Measurements from ENCODE around the gene SUDS3.
"Not testable (repeated sequence)": the region's sequence is repeated elsewhere in the genome, so short reads cannot be mapped to it uniquely, and the experiment has no call there.

SUDS3 gene

DNA sequence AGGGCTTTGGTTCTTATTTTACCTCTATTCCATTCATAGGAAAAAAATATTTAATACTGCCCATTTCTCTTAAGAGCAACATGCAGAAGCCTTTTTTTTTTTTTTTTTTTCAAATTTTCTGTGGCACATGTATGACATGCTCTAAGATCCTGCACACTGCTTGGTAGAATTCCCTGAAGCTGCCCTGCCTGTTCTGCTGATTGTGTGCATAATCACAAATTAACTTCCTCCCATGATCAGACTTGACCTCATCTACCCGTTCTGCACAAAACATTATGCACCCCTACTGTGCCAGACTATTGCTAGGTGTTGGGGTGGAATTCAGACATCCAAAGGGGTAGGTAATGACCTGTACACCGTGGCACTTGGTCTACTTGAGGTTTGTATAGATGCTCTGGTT, 22.2 kb downstream of the SUDS3 start:
- no peak for DNase-seq

GRCh38 chr12:118398940-118399339, 22.6 kb downstream of the SUDS3 start:
- DNase-seq: no peak

DNA sequence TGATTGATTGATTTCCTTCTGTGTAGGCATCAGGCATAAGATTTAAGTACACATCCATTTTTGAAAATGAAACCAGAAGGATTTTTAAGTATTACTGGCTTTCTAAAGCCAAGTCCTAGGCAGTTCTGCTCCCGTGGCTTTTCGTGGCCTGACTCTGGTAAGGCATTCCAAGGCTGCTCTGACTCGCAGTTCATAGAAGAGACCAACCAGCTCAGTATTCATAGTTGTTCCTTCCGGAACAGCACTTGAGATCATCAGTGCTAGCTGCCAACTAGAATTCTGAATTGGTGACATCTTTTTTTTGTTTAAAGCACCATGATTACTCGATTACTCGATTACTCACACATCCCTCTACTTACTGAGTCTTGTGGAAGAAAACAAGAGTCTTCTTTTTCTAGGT, 25.9 kb downstream of the SUDS3 start:
- DNase-seq: no peak

DNA sequence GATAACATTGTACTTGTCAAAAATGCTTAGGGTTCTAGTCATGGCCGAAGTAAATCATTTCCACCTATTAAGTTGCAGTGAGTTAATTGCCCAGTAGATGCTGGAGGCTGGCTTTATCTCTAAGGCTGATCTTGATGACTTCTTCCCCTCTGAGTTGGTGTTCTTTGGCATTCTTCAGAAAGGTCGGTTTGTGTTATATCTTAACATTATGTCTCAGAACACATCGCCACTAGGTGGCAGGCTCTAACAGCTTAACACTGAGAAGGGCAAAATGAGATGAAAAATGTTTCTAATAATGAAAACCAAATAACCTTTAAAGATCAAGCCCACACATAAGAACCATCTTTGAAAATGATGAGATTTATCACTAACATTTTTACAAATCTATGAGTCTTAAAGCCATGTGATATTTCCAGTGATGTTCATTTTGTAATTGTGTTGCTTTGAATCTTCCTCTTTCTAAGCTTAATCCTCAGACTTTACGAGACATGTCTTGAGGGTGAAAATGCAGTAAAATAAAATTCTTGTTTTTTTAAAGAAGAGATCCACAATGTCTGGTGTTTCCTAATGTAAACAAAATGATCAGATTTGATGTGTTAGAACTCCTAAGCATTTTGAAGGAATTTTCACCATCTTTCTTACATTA, 28.6 kb downstream of the SUDS3 start:
- DNase-seq: peak; percentile 83

- not testable (repeated sequence) for DNase-seq
These were observed 31.9 kb downstream of the SUDS3 start for GRCh38 chr12:118408241-118408640.

DNA sequence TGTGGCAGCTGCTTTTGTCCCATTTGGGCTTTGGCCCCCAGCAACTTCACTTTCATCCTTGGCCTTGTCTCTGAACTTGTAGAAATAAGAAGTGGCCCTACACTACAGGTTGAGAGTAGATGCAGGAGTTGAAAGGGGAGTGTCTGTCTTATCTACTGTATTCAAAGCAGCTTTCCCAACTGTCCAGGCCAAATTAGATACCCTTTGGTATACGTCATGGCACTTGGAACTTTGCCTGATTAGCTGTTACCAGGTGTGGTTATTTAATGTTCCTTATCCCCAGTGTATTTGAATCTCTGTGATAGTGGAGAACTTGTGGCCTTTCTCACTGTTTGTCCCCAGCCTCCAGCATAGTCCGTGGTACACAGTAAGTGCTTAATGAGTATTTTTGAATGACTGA, 33.5 kb downstream of the SUDS3 start:
- no peak for DNase-seq

- DNase-seq: no peak
These were observed 41.6 kb downstream of the SUDS3 start for GRCh38 chr12:118417942-118418341.

GRCh38 chr12:118418385-118419057, 42.2 kb downstream of the SUDS3 start:
- DNase-seq: no peak

DNA sequence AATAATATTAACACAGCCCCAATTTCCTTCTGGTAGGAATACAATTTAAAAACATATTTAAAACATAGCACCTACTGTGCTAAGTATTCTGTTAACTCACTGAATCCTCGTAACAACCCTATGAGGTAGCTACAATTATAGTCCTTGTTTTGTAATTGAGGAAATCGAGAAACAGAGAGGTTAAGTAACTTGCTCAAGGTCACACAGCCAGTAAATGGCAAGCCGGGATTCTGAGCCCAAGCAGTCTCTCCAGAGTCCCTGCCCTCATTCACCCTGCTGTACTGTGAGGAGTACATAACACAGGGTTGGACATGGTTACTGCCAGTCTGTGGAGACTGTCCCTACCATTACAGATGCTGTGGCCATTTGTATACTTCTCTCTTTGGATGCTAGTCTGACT, 44.3 kb downstream of the SUDS3 start:
- DNase-seq: no peak

DNA sequence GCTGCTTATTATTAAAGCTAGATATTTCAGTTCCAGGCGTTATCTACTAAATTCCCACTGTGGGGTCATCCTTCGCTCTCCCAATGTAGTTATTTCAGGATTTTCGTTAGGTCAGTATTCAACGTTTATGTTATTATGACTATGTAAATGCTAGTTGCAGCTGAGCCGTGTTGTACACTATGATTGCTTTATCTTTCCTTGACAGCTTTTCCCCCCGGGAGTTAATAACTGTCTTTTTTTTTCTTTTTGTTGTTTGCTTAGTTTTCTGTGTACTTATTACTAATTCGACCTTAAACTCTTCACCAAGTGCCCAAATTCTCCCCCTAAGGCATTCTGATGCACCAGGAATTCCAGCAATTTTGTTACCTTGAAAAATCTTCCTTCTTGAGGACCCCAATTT, 48.5 kb downstream of the SUDS3 start:
- DNase-seq: no peak

DNA sequence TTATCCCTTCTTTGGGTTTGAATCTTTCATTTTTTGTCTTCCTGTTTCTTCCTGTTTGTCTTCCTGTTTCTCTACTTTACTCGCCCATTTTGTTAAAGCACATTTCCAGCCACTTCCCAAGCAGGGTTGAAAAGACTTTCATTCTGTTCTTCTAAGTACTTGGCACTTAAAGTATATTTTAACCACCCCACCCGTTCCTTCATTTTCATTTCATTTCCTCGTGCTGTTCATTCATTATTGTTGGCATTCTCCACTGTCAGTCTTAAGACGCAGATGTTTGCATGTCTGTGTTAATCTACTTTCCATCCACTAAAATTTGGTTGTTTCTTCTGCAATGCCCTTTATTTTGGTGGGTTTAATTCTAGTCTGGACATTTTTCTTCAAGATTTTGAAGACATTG, 49.0 kb downstream of the SUDS3 start:
- DNase-seq: no peak

DNA sequence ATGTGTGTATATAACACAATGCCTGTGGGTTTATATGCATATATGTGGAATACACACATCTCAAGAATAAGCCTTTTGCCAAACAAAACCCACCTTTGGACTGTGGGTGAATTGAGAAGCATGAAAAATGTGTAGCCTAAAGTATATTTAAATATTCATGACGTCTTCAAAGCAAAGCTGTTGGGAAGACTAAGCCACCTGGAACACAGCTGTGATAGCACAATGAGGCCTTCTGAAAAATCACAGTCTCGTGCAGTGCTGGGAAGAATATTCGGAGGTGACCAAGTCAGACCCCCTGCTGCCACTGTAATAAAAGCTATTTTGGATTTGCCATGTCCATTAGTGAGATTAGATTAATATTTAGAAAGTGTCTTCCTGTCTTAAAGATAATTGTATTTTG, 51.5 kb downstream of the SUDS3 start:
- no peak for DNase-seq

DNA sequence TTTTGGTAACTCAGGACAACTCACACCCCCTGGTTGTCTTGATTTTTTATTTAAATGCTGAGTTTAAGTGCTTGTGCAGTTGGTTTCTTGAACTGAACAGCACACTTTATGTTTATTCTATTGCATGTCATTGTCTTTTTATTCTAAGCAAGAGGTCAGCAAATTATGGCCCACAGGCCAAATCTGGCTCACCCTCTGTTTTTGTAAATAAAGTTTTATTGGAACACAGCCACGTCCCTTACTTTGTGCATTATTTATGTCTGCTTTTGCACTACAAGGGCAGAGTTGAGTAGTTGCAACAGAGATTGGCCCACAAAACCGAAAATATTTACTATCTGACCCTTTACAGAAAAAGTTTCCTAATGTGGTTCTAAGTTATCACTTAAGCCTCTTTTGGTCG, 52.3 kb downstream of the SUDS3 start:
- DNase-seq: no peak

DNA sequence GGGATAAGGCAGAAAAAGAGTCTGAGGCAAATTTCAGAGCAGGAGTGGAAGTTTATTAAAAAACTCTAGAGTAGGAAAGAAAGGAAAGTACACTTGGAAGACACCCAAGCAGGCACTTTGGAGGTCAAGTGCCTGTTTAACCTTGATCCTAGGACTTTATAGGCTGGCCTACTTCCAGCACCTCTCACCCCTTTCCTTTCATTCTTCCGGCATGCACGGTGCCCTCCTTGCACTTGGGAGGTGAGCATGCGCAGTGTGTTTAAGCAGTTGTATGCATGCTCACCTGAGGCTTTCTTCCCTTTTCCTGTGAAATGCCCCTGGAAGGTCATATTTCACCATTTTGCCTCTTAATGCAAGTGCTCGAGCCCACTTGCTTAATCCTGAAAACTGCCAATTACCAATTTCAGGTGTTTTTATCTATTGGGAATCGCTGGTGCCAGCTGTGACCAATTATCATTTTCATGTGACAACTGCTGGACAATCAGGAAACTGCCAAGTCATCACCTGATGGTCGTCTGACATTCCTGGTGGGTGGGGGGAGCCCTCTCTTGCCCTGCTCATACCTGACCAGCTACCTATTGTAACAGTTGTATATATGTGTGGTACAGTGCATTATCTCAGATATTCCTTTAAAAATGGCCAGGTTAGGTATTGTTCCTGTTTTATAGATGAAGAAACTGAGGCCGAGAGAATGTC, 53.5 kb downstream of the SUDS3 start:
- DNase-seq: no peak

- no peak for DNase-seq
These were observed 54.2 kb downstream of the SUDS3 start for GRCh38 chr12:118430516-118430915.

- DNase-seq: no peak
These were observed 56.6 kb downstream of the SUDS3 start for GRCh38 chr12:118432812-118433545.

- peak; percentile 60 for DNase-seq
These were observed 59.8 kb downstream of the SUDS3 start for GRCh38 chr12:118436002-118436730.

- peak; percentile 24 for DNase-seq
These were observed 60.6 kb downstream of the SUDS3 start for GRCh38 chr12:118436986-118437385.

DNA sequence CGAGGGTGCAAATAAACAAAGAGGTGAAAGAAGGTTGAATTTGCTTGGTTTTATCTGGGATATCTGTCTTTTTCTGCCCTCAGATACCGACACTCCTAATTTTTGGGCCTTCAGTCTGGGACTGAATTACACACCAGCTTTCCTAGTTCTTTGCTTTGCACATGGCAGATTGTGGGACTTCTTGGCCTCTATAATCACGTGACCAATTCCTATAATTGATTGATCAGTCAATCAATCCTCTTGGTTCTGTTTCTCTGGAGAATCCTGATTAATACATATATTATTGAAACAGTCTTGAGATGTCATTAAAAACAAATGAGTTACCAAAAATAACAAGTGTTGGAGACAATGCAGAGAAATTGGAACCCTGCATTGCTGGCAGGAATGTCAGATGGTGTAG, 62.7 kb downstream of the SUDS3 start:
- DNase-seq: no peak

GRCh38 chr12:118446247-118446646, 69.9 kb downstream of the SUDS3 start:
- DNase-seq: no peak

DNA sequence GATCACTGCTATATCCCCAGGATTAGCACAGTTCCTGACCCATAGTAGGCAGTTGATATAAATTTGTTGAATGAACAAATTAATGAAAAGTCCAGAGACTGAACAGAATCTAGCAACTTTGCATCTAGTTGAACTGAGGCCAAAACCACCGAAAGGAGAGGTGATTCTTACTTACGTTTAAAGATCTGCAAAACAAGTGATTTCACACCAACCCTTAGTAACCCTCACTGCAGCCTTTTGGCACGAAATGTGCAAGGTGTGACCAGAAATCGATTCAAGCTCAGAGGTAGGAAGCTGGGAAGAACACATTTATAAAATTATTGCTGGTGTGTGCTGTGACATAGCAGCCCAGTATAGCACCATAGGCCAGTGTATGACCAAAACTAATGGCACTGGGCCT, 70.8 kb downstream of the SUDS3 start:
- no peak for DNase-seq

- DNase-seq: no peak
These were observed 72.0 kb downstream of the SUDS3 start for GRCh38 chr12:118448341-118448740.

DNA sequence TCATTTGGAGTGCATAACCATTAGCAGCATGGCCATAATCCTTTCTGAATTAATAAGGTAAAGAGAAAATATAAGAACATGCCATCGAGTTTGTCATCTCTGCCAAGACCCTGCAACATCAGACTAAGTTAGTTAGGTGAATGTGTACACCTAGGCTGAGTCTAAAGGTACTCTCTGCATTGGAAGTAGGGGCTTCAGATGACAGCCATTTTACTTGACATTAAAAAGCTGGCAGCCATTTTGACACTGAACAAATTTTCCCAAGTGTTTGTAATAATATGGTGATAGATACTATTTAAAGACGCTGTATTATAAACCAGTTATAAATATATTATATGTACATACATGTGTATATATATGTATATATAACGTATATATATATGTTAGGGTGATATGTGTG, 79.0 kb downstream of the SUDS3 start:
- DNase-seq: no peak

Data from NCI-H82 (cell line).